ENCODE data around the gene HSPA1A. TPM values are rescaled to one million over a fixed set of nuclear protein-coding genes. Genes with fewer than 3 reads are reported as not detected.

Gene HSPA1A
- total RNA-seq, 1 experiment from 2014 or later: 51.2 TPM

GRCh38 chr6:31842053-31842452 lies 26.7 kb downstream of the HSPA1A start:
- Mint-ChIP-seq H3K27me3 (ENCODE audit: low read depth) (no peaks in the 10 kb centered on the region), H3K36me3 (ENCODE audit: insufficient read depth in 1 of 3, low read depth in 3 of 3) (peaks cover 39 to 46% (median 39%) of the 10 kb centered on the region in 3 experiments), H3K27ac (peak overlapping the region in 1 of 3 experiments; percentile 58; a peak in 1 of 7 replicates), H3K4me1 (peaks cover 7 to 8% of the 10 kb centered on the region in 2 experiments), H3K9me3 (no peaks in the 10 kb centered on the region), H3K4me3 (no peak overlapping the region)
- Histone ChIP-seq H3K9ac (ENCODE audit: extremely low read depth, insufficient read length, low read length) (no peak overlapping the region), H3K23ac (ENCODE audit: insufficient read length, low read depth, low read length) (no peak overlapping the region), H2AK5ac (ENCODE audit: insufficient read length, low read length) (no peak overlapping the region), H3K27ac (ENCODE audit: insufficient read length, low read depth, low read length) (no peak overlapping the region), H3K79me1 (ENCODE audit: insufficient read depth, low read depth, low read length, poor library complexity, severe bottlenecking) (no peaks in the 10 kb centered on the region), H2AFZ (ENCODE audit: low read length) (no peak overlapping the region), H3K27me3 (ENCODE audit: insufficient read depth, low read length) (no peaks in the 10 kb centered on the region), H3K56ac (ENCODE audit: insufficient read length, low read depth, low read length) (no peak overlapping the region), H4K91ac (ENCODE audit: insufficient read length, low read depth, low read length) (no peak overlapping the region), H3K18ac (ENCODE audit: insufficient read length, low read depth, low read length) (no peak overlapping the region), H4K8ac (replicated peaks; ENCODE audit: insufficient read length, low read depth, low read length) (no peak overlapping the region), H2BK15ac (ENCODE audit: low read depth, low read length) (no peak overlapping the region), H3T11ph (ENCODE audit: low read length) (no peak overlapping the region), H2BK5ac (ENCODE audit: insufficient read length, low read length) (no peak overlapping the region), H2BK120ac (ENCODE audit: low read depth, low read length, poor library complexity, severe bottlenecking) (no peak overlapping the region), H4K5ac (ENCODE audit: insufficient read length, low read depth, low read length) (no peak overlapping the region), H4K20me1 (ENCODE audit: control insufficient read depth, insufficient read depth, insufficient read length) (peaks cover 2% of the 10 kb centered on the region), H3K9me3 (ENCODE audit: control insufficient read depth, low read depth, low read length) (no peaks in the 10 kb centered on the region), H3K23me2 (ENCODE audit: insufficient read length, low read depth, low read length, poor library complexity, severe bottlenecking) (peaks cover 4% of the 10 kb centered on the region), H3K14ac (ENCODE audit: insufficient read depth, low read length) (no peak overlapping the region), H2BK20ac (ENCODE audit: low read depth, low read length, poor library complexity, severe bottlenecking) (no peak overlapping the region), H3K79me2 (ENCODE audit: insufficient read depth, low read length) (peaks cover 5% of the 10 kb centered on the region; the same call in 1 of the 2 replicates), H3K4me2 (ENCODE audit: insufficient read depth, insufficient read length, low read length) (no peak overlapping the region), H3K4ac (ENCODE audit: low read depth, low read length) (no peak overlapping the region), H2BK12ac (ENCODE audit: insufficient read length, low read depth, low read length) (no peak overlapping the region), H3K4me1 (ENCODE audit: insufficient read depth, low read length) (no peaks in the 10 kb centered on the region)
- WGBS (ENCODE audit: extremely low coverage, insufficient read length, low lambda C conversion rate): no CpG with 5 or more reads among the region's 9 CpGs
- no peak for DNase-seq
- no peak for TF ChIP-seq CTCF (conservative IDR thresholded peaks at IDR 0.05)
